ENCODE data around the gene GPC5. TPM values are rescaled to one million over a fixed set of nuclear protein-coding genes. Genes with fewer than 3 reads are reported as not detected.

The GPC5 gene
- total RNA-seq, 1 donor from 2014 or later: 0.57 TPM

DNA sequence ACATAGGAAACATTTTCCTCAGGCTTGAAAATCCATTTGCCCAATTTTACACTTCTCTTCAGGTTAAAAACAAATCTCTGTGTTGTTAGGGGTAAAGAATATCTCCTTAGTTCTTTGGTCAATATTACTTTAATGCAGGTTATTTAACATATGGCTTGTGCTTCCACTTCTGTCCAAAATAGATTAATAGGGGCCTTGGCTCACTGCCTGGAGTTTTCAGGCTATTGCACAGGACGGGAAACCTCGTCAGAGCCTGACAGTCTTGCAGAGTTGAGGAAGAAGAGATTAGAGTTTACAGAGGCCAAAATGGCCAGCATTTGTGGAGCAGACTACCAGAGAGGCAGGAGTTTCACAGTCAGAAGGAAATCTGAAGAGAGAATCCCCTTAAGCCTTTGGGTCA, 964.3 kb downstream of the GPC5 start:
- H3K4me1 Mint-ChIP-seq (ENCODE audit: low read depth): peaks cover 2% of the 10 kb centered on the region
- H3K27ac Mint-ChIP-seq: no peak overlapping the region
- TF ChIP-seq, protein P1, sequence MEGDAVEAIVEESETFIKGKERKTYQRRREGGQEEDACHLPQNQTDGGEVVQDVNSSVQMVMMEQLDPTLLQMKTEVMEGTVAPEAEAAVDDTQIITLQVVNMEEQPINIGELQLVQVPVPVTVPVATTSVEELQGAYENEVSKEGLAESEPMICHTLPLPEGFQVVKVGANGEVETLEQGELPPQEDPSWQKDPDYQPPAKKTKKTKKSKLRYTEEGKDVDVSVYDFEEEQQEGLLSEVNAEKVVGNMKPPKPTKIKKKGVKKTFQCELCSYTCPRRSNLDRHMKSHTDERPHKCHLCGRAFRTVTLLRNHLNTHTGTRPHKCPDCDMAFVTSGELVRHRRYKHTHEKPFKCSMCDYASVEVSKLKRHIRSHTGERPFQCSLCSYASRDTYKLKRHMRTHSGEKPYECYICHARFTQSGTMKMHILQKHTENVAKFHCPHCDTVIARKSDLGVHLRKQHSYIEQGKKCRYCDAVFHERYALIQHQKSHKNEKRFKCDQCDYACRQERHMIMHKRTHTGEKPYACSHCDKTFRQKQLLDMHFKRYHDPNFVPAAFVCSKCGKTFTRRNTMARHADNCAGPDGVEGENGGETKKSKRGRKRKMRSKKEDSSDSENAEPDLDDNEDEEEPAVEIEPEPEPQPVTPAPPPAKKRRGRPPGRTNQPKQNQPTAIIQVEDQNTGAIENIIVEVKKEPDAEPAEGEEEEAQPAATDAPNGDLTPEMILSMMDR (IDR thresholded peaks at IDR 0.05; ENCODE audit: unreplicated experiment): no peak
- peaks cover 10% of the 10 kb centered on the region for H3K9me3 Mint-ChIP-seq (ENCODE audit: low read depth)
- H3K4me3 Mint-ChIP-seq (ENCODE audit: low read depth): no peak overlapping the region
- no peaks in the 10 kb centered on the region for H3K27me3 Mint-ChIP-seq
- peaks cover 2% of the 10 kb centered on the region for H3K36me3 Mint-ChIP-seq (ENCODE audit: insufficient read depth)
- DNase-seq (ENCODE audit: low spot score, unreplicated experiment): no peak

DNA sequence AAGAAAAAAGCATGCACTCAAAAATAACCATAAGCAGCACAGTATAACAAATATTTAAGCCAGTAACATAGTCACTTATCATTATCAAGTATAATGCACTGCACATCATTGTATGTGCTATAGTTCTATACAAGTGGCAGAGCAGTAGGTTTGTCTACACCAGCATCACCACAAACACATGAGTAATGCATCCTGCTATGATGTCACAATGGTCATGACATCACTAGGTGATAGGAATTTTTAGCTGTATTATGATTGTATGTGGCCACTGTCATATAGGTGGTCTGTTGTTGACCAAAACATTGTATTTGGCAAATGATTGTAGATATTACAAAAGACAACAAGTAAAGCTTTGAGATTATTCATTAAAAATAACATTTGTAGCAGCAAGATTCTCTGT, 967.5 kb downstream of the GPC5 start:
- H3K27ac Mint-ChIP-seq: no peak overlapping the region

DNA sequence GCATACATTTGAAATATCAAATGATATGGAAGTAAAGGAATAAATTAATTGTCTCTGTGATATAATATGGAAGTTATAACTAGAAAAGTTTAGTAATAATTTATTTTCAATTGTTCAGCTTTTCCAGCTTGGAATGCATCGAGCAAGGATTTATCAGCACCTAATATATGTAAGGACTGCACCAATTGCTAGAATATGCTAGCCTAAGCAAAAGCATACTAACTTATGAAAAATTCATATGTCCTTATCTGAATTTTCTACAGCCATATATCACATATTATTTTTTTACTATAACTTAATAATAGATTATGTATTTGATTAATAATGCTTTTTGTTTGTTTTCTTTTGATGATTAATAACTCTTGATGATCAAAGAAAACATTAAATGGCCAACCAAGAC, 979.0 kb downstream of the GPC5 start:
- TF ChIP-seq, protein P1 (IDR thresholded peaks at IDR 0.05; ENCODE audit: unreplicated experiment): no peak
- H3K27ac Mint-ChIP-seq: no peak overlapping the region
- no peaks in the 10 kb centered on the region for H3K36me3 Mint-ChIP-seq (ENCODE audit: insufficient read depth)
- H3K27me3 Mint-ChIP-seq: no peaks in the 10 kb centered on the region
- no peak overlapping the region for H3K4me3 Mint-ChIP-seq (ENCODE audit: low read depth)
- no peak for DNase-seq (ENCODE audit: low spot score, unreplicated experiment)
- H3K4me1 Mint-ChIP-seq (ENCODE audit: low read depth): no peaks in the 10 kb centered on the region
- no peaks in the 10 kb centered on the region for H3K9me3 Mint-ChIP-seq (ENCODE audit: low read depth)

More for the DNA sequence above, 967.5 kb downstream of the GPC5 start:
- H3K36me3 Mint-ChIP-seq (ENCODE audit: insufficient read depth): no peaks in the 10 kb centered on the region
- H3K9me3 Mint-ChIP-seq (ENCODE audit: low read depth): no peaks in the 10 kb centered on the region
- no peaks in the 10 kb centered on the region for H3K27me3 Mint-ChIP-seq
- H3K4me3 Mint-ChIP-seq (ENCODE audit: low read depth): no peak overlapping the region
- H3K4me1 Mint-ChIP-seq (ENCODE audit: low read depth): peaks cover 2% of the 10 kb centered on the region
- TF ChIP-seq, protein P1 (IDR thresholded peaks at IDR 0.05; ENCODE audit: unreplicated experiment): no peak
- DNase-seq (ENCODE audit: low spot score, unreplicated experiment): no peak

DNA sequence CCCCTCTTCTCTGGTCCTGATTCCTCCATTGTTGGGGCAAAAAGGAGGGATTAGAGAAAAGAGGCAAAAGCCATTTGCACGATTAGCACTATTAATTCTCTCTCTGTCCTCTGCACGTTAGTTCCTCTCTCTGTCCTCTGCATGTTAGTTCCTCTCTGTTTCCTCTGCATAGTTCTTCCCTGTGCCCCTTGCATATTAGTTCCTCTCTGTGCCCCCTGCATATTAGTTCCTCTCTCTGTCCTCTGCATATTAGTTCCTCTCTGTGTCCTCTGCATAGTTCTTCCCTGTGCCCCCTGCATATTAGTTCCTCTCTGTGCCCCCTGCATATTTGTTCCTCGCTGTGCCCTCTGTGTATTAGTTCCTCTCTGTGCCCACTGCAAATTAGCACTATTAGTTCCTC, 981.0 kb downstream of the GPC5 start:
- Mint-ChIP-seq H3K36me3 (ENCODE audit: insufficient read depth) (no peaks in the 10 kb centered on the region), H3K27ac (no peak overlapping the region), H3K27me3 (no peaks in the 10 kb centered on the region), H3K4me3 (ENCODE audit: low read depth) (no peak overlapping the region), H3K4me1 (ENCODE audit: low read depth) (no peaks in the 10 kb centered on the region), H3K9me3 (ENCODE audit: low read depth) (no peaks in the 10 kb centered on the region)
- TF ChIP-seq, protein P1 (IDR thresholded peaks at IDR 0.05; ENCODE audit: unreplicated experiment): no peak
- DNase-seq (ENCODE audit: low spot score, unreplicated experiment): no peak

DNA sequence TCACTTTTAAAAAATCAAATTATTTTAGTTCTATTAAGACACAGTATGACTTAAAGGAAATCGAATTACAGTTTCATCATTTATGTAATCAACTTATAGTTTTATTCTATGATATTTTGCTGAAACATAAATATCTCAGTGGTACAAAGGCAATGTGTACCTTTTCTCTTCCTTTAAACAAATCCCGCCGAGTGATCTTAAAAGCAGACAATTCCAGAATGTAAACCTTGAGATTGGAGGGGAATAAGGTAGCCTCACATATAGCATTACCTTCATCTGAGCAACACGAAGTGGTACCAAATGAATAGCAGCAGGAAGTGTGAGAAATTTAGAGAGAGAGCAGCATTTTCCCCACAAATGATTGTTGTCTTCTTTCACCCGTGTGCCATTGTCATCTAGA, 986.0 kb downstream of the GPC5 start:
- TF ChIP-seq, protein P1 (IDR thresholded peaks at IDR 0.05; ENCODE audit: unreplicated experiment): no peak
- no peaks in the 10 kb centered on the region for H3K27me3 Mint-ChIP-seq

More for the DNA sequence above, 986.0 kb downstream of the GPC5 start:
- no peaks in the 10 kb centered on the region for H3K36me3 Mint-ChIP-seq (ENCODE audit: insufficient read depth)
- no peak for DNase-seq (ENCODE audit: low spot score, unreplicated experiment)
- H3K4me3 Mint-ChIP-seq (ENCODE audit: low read depth): no peak overlapping the region
- no peak overlapping the region for H3K27ac Mint-ChIP-seq
- no peaks in the 10 kb centered on the region for H3K9me3 Mint-ChIP-seq (ENCODE audit: low read depth)
- no peaks in the 10 kb centered on the region for H3K4me1 Mint-ChIP-seq (ENCODE audit: low read depth)

All from progenitor cell of endocrine pancreas (in vitro differentiated cells).